Stimulated activated CD4-positive, alpha-beta T cell treated with anti-CD3 and anti-CD28 coated beads, Interleukin-4, amount 100 ng/mL, for 1 hour (primary cell): ENCODE measurements around the gene CCNH.
A peak's percentile ranks its signal among the peaks of the same experiment; 100 is the strongest.

Source experiments
- DNase-seq: peaks from one replicate; pipeline ENCODE4 v3.0.0-alpha.2; 2020

Gene CCNH

DNA sequence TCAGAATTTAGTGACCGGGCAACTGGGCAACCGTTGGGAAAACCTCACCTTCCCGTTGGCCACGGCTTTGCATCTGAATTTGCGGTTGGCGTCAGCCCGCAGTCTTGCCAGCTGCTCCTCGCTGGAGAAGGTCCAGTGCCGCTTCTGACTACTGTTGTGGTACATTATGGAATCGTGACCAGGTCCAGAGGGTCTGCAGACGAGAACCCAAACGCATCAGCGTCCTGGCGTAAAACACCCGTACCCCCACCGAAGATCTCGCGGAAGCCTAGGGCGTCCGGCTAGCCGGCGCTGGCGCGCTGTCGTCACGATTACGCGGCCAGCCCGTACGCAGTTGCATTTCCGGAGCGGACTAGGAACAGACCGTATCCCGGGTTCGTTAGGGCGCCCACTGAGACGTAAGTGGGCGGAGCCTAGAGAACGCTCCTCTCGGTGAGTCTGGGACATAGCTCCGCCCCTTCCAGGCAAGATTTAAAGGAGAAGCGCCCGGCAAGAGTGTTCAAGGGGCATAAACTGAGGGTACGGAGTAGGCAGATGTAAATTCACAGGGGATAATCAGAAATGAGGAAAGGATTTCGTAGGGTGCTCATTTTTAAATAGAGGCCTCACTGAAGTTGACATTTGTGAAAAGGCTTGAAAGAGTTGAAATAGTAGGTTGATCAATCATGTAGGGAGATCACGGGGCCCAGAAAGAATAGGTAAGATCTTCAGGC lies at the start of gene CCNH:
TSS of gene CCNH (minus strand) at position 301 of the 713 bp plus-strand sequence. CDS start at position 165, 136 bp downstream.
- DNase-seq: peak; percentile 94

DNA sequence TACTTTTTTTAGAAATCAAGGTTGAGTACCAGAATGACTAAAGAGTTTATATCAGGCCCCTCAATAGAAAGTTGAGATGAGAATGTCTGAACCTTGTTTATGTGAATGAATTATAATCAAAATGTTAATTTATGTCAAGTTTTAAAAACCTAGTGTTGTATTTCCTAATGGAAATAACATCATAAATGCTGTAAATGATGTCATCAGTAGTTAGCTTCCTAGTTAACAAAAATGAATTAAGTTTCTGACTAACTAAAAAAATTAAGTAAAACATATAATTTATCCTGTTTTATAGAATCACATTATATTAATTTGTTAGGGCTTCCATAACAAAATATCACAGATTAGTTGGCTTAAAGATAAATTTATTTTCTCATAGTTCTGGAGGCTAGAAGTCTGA lies 45.0 kb upstream of the CCNH start:
- DNase-seq: no peak

DNA sequence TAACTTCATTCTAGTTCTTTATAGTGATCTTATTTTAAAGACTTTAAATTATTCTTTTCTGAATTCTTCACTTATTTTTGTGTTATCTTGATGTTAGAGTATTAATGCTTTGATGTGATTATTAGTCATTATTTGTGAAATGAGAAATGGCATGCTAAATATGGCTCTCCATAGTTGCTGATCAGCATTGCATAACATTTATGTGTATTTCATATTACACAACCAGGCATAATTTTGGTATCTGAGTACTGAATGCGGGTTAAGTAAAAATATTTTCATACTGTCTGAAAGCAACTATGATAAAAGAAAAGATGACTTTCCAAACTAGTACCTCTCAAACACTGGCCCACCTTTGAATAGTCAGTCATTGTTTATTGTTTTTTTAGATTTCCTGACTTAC lies 41.1 kb upstream of the CCNH start:
- no peak for DNase-seq

DNA sequence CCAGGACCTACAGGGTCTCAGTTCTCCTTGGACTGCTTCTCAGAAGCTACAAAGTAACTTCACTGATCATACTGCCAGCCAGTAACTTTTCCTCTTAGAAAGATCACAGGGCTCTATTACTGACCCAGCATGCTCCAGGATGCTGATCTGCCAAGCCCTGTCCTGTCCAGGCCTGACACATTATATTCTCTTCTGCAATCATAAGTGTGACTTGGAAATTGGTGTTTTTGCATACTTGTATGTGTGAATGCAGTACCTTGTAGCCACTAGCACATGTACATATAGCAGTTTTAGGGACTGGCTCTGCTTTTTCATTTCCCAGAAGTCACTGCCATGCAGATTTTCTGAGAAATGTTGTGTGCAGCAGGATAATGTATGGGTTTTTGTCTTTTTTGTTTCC lies 40.1 kb upstream of the CCNH start:
- DNase-seq: no peak

DNA sequence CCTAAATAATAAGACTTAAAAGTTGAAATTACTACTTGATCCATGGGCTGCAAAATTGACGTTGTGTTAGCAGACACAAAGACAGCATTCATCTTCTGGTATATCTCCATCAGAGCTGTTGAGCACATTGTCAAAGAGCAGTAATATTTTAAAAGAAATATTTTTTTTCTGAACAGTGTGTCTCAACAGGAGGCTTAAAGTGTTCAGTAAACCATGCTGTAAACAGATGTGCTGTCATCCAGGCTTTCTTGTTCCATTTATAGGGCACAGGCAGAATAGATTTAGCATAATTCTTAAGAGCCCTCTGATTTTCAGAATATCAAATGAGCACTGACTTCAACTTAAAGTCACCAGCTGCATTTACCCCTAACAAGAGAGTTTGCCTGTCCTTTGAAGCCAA lies 29.7 kb upstream of the CCNH start:
- DNase-seq: no peak

DNA sequence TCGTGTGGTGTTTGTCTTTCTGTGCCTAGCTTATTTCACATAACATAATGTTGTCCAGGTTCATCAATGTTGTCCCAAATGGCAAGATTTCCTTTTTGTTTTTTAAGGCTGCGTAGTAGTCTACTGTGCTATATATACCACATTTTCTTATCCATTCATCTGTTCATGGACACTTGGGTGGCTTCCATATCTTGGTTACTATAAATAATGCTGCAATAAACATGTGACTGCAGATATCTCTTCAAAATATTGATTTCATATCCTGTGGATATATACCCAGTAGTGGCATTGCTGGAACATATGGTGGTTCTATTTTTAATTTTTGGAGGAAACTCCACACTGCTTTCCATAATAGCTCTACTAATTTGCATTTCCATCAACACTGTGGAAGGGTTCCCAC lies 25.5 kb upstream of the CCNH start:
- DNase-seq: no peak

DNA sequence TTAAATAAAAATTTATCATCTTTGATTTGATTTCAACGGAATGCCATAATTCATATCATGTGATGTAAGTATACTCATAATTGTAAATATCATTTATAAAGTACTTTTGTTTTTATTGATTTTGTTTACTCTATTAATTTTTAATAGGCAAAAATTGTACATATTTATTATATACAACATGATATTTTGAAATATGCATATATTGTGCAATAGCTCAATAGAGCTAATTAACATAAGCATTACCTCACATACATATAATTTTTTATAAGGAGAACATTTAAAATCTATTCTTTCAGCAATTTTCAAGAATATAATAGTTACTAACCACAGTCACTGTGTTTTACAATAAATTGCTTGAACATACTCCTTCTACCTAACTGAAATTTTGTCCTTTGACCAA lies 25.0 kb upstream of the CCNH start:
- no peak for DNase-seq

DNA sequence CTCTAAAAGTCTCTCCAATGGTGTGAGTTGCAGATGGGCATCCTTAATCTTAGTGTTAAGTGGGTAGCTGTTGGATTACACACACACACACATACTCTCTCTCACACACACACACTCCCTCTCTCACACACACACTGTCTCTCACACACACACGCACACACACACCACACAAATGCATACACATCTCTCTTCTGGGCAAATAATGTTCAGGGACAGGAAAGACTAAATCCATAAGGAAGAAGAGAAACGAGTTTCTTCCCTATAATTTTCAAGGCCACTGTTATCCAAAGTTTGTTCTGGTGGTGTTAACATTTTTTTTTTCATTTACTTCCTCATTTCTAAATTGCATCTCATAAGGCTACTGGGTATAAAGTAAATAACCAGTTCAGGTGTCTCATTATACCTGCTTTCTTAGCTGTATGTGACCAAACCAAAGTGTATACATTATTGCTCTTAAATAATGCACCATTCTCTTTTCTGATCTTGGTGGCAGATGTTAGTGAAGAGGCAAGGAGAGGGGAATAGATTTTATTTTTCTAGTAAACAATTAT lies 22.5 kb upstream of the CCNH start:
- DNase-seq: no peak

DNA sequence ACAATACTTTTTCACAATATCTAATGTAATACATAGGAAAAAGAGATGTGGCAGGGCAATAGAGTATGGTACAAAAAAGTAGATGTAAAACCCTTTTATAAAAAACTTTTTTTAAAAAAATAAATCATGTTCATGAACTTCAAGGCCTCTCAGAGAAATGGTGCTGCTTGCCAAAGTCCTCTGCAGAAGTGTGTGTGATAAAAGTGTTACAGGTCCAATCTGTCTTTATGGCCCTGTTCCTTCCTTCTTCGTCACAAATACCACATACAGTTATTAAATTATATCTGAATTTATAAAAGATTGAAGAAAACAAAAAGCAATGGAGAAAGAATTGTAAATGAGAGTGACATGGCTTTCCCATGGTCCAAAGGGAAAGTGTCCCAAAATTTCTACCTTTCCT lies 21.7 kb upstream of the CCNH start:
- DNase-seq: no peak

DNA sequence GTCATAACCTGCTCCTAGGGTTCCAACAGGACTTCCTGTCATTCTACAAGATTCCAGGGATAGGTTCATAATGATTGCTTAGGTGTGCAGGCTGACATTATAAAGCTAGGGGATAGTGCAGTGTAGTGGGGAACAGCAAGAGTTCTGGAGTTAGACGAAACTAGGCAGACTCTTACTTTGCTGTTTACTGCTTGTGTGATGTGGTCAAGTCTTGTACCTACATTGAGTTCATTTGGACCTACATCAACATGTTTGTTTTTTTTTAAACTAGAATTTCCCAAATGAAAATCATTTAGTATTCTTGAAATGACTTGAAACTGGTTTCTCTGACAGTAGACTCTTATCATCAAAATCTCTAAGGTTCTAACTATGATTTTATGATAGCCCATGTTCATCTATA lies 21.2 kb upstream of the CCNH start:
- no peak for DNase-seq

DNA sequence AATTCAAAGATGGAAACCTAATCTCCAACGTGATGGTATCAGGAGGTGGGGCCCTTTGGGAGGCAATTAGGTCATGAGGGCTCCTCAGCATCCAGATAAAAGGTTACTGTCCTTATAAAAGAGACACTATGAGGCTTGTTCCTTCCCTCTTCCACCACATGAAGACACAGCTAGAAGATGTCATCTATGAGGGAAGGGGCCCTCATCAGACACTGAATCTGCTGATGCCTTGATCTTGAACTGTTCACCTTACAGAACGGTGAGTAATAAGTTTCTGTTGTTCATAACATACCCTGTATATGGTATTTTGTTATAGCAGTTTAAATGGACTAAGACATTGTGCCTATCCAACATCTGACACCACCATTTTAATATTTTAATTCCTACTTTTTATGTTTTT lies 19.7 kb upstream of the CCNH start:
- no peak for DNase-seq

DNA sequence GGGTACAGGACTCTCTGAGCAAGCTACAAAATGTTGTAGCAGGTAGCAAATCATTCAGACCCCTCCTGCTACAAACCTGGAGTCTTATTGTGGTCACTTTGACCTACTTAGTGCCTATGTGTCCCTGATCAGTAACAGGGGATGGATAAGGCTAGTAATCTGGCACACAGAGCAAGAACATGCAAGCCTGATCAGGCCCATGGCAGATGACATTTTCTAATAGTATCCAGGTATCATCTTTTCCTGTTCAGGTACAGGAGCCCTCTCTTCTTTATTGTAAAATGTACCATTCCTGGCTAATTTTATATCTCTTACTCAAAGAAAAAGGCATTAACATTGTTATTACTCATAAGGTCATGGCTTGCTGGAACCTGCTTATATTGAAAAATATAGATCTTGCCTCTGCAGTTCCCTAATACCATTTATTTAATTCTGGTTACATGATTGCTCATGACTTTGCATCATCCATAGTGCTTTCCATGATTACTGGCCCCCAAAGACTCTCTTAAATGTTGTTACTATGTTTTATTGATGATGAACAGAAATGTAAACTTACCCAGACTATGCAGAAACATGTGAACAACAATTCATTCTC lies 18.2 kb upstream of the CCNH start:
- DNase-seq: no peak

DNA sequence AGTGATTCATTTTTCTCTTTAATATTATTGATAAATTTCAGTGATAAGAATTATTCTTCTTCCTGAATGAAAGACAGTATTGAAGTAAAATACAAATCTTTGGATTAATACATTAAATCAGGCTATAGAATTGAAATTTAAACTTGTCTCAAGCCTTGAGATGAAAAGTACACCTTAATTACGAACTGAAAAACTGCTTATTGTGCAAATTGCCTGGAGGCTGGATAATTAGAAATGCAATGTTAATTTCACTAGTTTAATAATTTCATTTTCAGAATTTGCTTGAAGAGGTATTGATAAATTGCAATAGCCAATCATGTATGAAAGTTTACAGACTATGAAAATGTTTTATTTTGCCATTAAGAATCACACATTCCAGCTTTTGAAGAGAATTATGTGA lies 11.0 kb upstream of the CCNH start:
- no peak for DNase-seq

DNA sequence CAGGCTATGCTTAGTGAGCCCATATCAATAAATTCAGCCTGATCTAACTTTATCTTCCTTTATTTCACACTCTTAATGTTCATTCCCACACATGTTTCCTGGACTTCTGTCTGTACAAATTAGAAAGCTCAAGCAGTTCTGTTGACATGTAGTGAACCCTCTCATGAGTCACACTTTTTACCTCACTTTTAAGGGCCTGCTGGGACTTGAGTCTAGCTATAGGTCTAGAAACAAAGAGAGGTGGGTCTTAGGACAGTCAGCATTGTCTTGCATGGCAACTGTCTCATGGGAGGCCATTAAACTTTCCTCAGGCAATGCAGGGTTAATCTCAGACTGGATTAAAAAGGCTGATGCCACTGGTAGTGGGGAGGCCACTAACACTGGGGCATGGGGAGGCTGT lies 8.6 kb upstream of the CCNH start:
- DNase-seq: no peak

DNA sequence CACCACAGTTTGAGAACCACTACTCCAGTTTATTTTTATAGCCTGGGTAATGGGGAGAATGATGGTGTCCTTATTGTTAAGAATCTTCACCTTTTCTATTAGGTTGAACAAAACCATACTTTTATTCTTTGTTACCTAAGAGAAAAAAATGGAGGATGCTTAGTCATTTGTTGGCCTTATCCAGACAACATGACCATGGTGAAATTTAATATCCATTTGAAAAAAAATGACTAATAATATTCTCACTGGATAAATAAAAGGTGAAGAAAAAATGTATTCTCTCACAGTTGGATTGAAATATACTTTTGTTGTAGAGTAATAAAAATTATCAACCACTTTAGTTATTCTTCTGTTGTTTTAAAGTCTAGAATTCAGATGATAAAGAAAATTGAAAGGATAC lies 5.8 kb upstream of the CCNH start:
- no peak for DNase-seq

DNA sequence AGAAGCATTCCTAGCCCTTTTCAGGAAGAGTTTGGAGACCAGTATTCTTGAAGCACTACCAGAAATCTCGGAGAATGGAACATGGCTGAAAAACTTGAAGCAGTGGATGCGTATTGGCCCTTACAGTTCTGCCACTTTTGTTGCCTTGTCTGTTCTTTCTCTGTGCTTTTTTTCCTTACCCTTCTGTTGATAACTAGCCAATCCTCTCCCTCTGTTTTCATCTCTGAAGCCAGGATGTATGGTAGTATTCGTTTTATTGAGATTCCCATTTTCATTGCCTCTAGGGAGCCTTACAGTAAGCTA lies 564 bp upstream of the CCNH start:
- no peak for DNase-seq

DNA sequence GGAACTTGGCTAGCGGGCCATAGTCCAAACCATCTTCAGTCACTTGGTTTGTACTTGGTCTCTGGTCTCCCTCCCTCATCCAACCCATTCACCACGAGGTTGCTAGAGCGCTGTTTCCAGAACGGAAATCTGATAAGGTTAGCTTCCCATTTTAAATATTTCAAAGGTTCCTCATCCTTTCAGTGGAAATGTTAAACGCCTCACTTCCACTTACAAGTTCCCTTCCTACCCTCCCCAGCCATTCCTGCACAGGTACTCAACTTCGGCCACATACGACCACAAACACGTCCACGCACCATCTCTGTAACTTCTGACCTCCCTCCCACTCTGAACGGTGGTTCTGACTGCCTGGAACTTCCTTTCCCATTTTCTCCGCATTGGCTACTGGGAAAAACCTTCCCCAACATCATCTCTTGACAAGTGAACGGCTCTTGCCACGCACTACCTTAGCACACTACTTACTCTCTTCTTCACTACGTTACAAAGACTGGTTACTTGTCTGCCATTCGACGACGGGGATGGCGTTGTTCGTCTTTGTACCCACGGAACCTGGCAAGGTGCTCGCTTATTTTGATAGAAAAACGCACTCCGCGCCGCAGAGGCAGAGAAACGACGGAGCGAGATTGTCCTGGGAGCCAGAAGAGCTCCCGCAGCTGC lies 629 bp downstream of the CCNH start:
- peak; percentile 33 for DNase-seq

DNA sequence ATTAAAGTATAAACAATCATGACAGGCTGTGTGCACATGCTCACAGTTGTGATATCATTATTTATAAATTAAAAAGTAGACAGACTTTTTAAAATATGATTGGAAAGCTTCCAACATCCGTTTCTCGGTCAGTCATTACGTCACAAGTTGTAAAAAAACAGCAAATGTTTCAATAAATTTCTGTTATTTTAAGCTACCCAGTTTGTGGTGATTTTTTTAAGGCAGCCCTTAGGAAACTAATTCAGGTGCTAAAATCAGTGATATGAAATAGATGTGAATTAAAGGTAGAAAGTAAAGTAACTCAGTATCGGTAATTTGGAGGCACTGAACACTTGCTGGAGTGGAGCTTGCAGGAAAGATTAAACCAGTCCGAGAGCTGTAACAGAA lies 1.2 kb downstream of the CCNH start:
- DNase-seq: no peak

DNA sequence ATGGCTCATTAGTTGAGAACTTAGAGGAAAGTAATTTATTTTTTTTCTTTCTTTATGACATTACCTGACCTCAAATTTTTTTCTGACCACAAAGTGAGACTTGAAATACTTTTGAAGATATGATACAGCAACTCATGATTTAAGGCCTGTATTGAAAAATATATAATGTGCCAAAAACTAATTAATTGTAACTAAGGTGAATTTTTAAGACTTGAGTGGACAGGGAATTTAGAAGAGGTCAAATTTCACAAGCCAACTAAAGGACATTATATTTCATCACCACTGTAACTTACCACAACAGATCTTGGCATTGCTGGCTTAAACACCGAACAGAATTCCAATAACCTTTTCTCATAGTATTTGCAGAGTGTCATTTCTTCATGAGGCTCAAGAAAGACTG lies 1.8 kb downstream of the CCNH start:
- no peak for DNase-seq

DNA sequence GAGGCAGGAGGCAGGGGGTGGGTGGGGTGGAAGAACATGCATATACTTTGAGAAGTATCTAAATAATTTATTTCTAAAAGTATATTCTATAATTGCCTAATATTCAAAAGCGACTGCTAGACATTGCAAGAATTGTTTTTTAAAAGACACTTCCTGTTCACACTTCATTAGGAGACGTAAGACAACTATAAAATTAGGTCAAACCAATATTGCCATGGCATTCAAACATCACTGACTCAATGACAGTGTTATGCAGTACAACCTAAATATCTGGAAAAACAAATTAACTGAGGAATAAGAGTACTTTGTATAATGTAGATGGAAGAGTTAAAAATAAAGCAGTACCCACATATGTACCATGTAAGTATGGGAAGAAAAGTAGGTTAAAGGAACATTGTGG lies 4.5 kb downstream of the CCNH start:
- no peak for DNase-seq

DNA sequence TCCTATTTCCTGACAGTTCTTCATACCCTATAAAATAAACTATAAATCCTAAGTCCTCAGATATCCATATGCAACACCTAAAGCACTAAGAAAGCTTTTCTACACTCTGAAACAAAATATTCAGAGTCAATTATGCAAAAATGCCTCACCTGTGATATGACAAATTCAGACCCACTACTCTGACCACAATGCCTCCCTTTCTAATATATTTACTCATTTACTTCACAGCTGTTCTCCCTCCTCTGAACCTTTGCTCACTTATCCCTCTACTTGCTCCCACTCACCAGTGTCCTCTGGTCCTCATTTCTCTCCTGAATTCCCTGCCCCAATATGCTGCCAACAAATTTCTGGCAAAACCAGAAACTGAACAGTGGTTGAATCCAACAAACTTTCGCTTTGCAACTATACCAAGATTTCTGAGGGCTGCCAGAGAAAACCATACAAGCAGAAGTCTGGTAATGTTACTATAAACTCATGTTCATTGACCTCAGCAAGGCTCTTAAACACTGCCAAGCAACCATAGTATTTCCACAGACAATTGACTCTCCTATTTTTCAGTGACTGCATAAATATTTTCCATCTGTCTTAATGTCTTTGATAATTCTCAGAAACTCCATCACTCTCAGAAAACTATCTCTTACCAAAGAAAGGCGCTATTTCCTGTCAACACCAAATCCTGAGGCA lies 7.1 kb downstream of the CCNH start:
- DNase-seq: no peak

DNA sequence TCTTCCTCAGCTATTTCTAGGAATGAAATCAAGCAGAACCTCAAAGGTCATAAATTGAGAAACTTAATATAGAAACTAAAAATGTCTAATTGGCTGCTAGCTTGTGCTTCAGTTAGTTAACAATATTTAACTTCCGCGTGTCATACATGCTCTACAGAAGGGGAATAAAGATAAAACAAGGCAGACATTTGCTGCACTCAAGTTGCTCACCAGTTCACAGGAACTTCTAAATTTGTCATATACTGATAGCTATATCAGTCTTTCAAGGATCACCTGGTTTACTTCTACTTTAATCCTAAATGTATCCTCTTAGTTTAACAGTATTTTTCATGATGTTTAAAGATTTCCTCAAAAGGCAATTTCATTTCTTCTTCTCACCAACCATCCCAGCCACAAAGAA lies 8.4 kb downstream of the CCNH start:
- DNase-seq: no peak

DNA sequence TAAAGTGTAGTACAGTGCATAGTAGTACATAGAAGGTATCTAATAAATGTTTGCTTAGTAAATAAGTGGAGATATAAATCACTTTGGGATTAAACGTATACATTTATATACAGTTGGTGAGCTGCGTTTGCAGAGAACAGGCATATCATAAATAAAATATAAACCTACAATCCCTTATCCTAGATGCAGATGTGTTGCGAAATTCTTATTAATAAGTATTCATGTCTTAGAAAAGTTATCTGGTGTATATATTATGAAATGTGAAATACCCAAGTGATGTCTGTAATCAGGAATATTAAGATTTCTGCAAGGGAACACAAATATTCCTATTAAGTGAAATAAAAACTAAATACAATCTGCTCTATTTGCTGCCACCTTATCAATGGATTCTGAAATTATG lies 8.8 kb downstream of the CCNH start:
- DNase-seq: no peak

DNA sequence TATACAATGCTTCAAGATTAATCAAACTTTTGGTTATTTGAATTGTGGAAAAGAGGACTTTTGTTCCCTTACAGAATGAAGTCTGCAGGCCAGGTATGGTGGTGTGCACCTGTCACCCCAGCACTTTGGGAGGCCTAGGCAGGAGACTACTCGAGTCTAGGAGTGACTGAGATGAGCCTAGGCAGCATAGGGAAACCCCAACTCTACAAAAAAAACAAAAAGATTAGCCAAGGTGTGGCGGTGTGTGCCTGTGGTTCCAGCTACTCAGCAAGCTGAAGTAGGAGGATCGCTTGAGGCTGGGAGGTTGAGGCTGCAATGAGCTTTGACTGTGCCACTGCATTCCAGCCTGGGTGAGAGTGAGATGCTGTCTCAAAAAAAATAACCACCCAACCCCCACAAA lies 9.3 kb downstream of the CCNH start:
- no peak for DNase-seq
